Left colon (tissue), 2 donors: Measurements from ENCODE around the gene SERTAD2. TPM values are rescaled to one million over a fixed set of nuclear protein-coding genes. Genes with fewer than 3 reads are reported as not detected.

Experiments
- ATAC-seq: fragments of 200-7000 bp; cut with Tn5 transposase; one replicate; pipeline ENCODE4 v1.9.1; 2020; ENCODE audit warnings: mild to moderate bottlenecking, moderate library complexity
- DNase-seq, 2 donors: peaks; one replicate each; pipeline ENCODE4 v3.0.0-alpha.2; 2020
- intact Hi-C, 2 donors: fragments of 100-400 bp; cut with DNase I in 1 of 2; cut with micrococcal nuclease in 1 of 2; formaldehyde crosslinking; loops; one replicate each; pipeline versions ENCODE4 v1.11.2 to v1.14.0; 2022; cut with DNase I, micrococcal nuclease
- total RNA-seq, 2 donors: library from RNA; stranded (reverse); fragmentation: NEBNext Ultra II Directional; extraction: Animal tissue kit (Norgen Biotek cat#: 25700); gene quantifications; one replicate each; pipeline ENCODE4 v1.2.1, GENCODE V29; 2021
- donor health status: DM: no; HTN: no; CAD: no.
- donor health status: DM: yes; HTN: yes; CAD: no.

SERTAD2 gene
- total RNA-seq, 2 donors from 2014 or later: 16.0 to 20.5 TPM

DNA sequence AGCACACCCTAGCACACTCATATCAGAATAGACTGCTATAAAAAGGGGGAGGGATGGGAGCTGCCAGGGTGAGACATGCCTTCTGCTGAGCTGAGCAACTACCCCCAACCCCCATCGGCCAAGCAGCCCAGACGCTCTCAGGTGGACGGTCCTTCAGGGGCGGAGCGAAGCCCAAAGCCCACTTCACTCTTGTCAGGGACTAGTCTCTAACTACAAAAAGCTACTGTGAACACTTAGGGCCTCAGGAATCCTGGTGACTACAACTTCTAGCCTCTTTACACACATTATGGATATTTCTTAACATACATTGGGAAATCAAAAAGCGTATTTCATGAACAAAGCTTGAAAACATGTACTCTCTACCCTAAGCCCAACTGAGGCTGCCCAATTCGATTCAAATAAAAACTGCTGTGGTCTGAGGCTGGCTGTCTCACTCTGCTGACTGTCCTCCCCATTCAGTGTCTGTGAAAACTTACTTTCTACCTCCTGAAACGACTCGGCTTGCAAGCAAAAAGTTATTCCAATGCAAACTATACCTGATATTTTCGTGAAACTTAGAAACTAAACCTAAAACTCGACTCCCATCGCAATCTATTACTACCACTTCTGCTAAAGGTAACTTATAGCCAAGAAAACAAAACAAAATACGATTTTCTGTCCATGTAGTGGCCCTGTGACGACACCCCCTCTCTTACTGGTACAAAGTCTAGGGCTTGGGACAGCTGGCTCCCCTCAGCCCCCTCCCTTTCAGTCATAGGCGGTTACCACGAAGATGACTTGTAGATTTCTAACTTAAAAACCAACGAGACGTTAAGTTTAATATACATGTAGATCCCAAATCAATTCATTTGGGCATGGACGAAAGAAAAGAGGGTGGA lies 1.2 kb downstream of the SERTAD2 start:
- intact Hi-C loops: loop anchor here in 1 of 2 donors (5.0 to 10.0 kb wide), 2 partner anchors 82 to 210 kb away; no protein-coding TSS in a partner anchor
- DNase-seq: peak; percentile 56 to 68
- peak; percentile 46 for ATAC-seq

DNA sequence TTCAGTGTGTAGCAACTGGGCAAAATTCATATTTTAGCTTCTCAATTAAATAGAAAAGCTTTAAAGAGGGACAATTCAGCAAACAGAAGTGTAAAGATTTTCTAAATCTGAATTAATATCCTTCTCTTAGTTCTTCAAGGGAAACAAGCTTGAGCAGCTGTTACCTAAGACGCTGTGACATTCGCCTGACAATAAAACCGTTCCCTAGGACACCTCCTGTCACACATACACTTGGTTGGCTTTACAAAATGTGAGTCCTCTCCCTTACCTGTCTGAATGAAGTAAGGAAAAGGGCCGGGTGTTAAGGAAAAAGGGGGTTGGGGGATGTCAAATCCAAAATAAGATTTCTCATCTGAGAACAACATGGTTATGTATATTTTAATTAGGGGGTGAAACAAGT lies 2.1 kb downstream of the SERTAD2 start:
- no peak for ATAC-seq
- intact Hi-C loops: loop anchor here in 1 of 2 donors (5.0 to 10.0 kb wide), 2 partner anchors 83 to 211 kb away; no protein-coding TSS in a partner anchor
- DNase-seq: no peak

- intact Hi-C loops: loop anchor here in 1 of 2 donors (5.0 to 10.0 kb wide), 2 partner anchors 84 to 211 kb away; no protein-coding TSS in a partner anchor
- peak; percentile 70 to 82 for DNase-seq
- peak; percentile 48 for ATAC-seq
These were observed 2.9 kb downstream of the SERTAD2 start for GRCh38 chr2:64650722-64651338.

DNA sequence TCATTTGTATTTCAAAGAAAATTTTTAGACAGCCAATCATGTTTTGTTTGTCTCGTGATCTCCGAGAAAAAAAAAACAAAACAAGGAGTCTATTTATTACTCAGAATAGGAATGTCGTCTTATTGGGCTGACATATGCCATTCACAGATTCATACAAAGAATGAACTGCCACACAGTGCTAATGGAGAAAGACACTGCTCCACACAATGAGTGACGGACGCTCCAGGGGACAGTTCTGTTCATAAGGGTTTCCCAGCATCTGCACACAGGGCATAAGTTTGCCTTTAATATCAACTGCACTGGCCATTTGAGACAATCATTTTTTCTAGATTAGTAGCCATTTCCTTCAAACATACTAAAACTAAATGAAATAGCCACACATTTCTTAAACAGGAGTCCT lies 3.4 kb downstream of the SERTAD2 start:
- ATAC-seq (no peak), DNase-seq (no peak)
- intact Hi-C loops: loop anchor here in 1 of 2 donors (5.0 to 10.0 kb wide), 2 partner anchors 85 to 212 kb away; no protein-coding TSS in a partner anchor

- DNase-seq (peak; percentile 54 to 57), ATAC-seq (peak; percentile 23)
- intact Hi-C loops: loop anchor here (5.0 to 10.0 kb wide), 4 partner anchors 85 to 215 kb away; no protein-coding TSS in a partner anchor
These were observed 4.1 kb downstream of the SERTAD2 start for GRCh38 chr2:64649626-64650025.

GRCh38 chr2:64649013-64649484 lies 4.7 kb downstream of the SERTAD2 start:
- DNase-seq (peak; percentile 46 to 52), ATAC-seq (peak; percentile 39)
- intact Hi-C loops: loop anchor here (5.0 to 10.0 kb wide), 2 partner anchors 103 to 216 kb away; no protein-coding TSS in a partner anchor

- peak; percentile 67 to 95 for DNase-seq
- no peak for ATAC-seq
- intact Hi-C loops: loop anchor here (5.0 to 10.0 kb wide), 2 partner anchors 106 to 219 kb away; no protein-coding TSS in a partner anchor
These were observed 7.5 kb downstream of the SERTAD2 start for GRCh38 chr2:64646007-64646880.

DNA sequence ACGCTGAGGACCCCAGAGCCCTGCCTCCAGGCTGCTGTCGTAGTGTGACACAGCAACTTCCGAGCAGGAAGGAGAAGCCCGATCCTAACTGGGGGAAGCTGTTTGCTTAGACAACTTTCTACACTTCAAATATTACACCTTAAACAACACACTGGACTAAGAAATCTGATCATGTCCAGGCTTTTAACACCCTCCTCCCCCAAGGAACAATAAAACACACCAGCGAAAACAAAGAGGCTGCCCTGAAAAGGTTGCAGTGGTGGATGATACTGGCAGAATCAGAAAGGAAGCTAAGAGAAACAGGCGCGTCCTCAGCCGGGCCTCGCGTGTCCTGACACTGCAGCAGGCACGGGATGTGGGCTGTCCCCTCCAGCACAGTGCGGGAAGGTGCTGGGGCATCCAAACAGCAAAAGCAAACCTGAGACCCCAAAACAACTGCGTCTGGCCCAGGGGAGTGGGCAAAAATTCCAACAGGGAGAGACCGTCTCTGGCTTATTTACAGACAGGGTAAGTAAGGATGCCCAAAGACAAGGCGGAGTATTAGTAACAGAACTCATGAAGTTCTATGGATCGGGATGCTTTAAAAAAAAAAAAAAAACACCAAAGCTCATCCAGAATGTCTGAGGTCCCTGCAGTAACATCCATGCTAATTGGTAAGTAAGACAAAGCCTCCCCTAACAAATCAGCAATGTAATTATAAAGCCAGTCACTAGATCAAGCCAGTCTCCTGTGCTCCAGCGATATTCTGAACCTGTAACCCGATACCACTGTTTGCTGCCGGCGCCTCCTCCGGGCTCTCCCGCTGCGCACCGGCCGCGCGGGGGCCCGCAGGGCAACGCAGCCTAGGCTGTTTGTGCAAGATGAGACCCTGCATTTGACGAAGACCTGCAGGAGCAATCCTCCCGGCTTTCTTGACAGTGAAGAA lies 9.0 kb downstream of the SERTAD2 start:
- intact Hi-C loops: loop anchor here (5.0 to 10.0 kb wide), 2 partner anchors 108 to 220 kb away; no protein-coding TSS in a partner anchor
- peak; percentile 62 for ATAC-seq
- DNase-seq: peak; percentile 76 to 84

- DNase-seq (no peak), ATAC-seq (no peak)
- intact Hi-C loops: loop anchor here in 1 of 2 donors (10.0 kb wide), 1 partner anchor 221 kb away; no protein-coding TSS in a partner anchor
These were observed 9.8 kb downstream of the SERTAD2 start for GRCh38 chr2:64643838-64644457.

- ATAC-seq (no peak), DNase-seq (no peak)
- intact Hi-C loops: loop anchor here in 1 of 2 donors (10.0 kb wide), 1 partner anchor 223 kb away; no protein-coding TSS in a partner anchor
These were observed 12.1 kb downstream of the SERTAD2 start for GRCh38 chr2:64641599-64641998.

GRCh38 chr2:64640153-64641044 lies 13.3 kb downstream of the SERTAD2 start:
- DNase-seq (no peak), ATAC-seq (no peak)
- intact Hi-C loops: loop anchor here in 1 of 2 donors (10.0 kb wide), 1 partner anchor 224 kb away; no protein-coding TSS in a partner anchor

DNA sequence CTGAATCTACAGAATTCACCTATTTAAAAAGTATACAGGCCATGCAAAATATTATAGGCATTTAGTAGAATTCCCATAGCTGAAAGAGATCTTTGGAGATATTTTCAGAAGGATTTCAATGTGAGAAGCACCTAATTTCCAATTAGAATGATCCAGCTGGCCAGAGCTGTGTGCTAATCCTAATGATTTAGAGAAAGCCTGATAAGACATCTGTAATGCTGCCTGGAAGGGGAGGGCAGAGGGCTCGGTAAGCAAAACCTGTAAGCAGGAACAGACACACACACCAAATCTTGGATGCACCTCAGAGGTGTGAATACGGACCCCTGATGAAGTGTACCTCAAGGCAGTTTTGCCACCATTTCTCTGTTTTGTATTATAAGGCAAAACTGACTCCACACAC lies 14.0 kb downstream of the SERTAD2 start:
- ATAC-seq (no peak), DNase-seq (no peak)
- intact Hi-C loops: loop anchor here in 1 of 2 donors (10.0 kb wide), 1 partner anchor 225 kb away; no protein-coding TSS in a partner anchor

GRCh38 chr2:64638502-64639120 lies 15.1 kb downstream of the SERTAD2 start:
- intact Hi-C loops: no loop called here
- DNase-seq: no peak
- no peak for ATAC-seq

GRCh38 chr2:64637931-64638330 lies 15.8 kb downstream of the SERTAD2 start:
- no peak for ATAC-seq
- no peak for DNase-seq
- intact Hi-C loops: no loop called here

- intact Hi-C loops: no loop called here
- DNase-seq: no peak
- ATAC-seq: no peak
These were observed 16.6 kb downstream of the SERTAD2 start for GRCh38 chr2:64637000-64637635.
